Fibroblast of pulmonary artery (primary cell): ENCODE data around the gene ACER2.
A peak's percentile ranks its signal among the peaks of the same experiment; 100 is the strongest.
"Not testable (repeated sequence)": the region's sequence is repeated elsewhere in the genome, so short reads cannot be mapped to it uniquely, and the experiment has no call there.

Experiments used
- DNase-seq: peaks from one replicate; pipeline ENCODE4 v3.0.0-alpha.2; 2010; ENCODE audit warnings: low read depth
- H3K4me3 ChIP-seq: replicated peaks from 2 replicates; pipeline ENCODE4 v1.5.1; 2011; ENCODE audit warnings: low read depth, mild to moderate bottlenecking, control low read depth, low read length, moderate library complexity
- CTCF ChIP-seq: IDR thresholded peaks from 2 replicates; pipeline ENCODE4 v1.5.1; 2011; ENCODE audit warnings: mild to moderate bottlenecking, control low read depth, low read length, inconsistent platforms; ENCODE audit errors: missing control alignments

The ACER2 gene

GRCh38 chr9:19378164-19378563 is 30.6 kb upstream of the ACER2 start:
- no peak for DNase-seq
- TF ChIP-seq CTCF = no peak
- peak overlapping the region; percentile 73 for H3K4me3 ChIP-seq

- peak overlapping the region; percentile 73 for H3K4me3 ChIP-seq
- no peak for DNase-seq
- TF ChIP-seq CTCF = no peak
Measured at GRCh38 chr9:19378647-19379046, 30.2 kb upstream of the ACER2 start.

- no peak for TF ChIP-seq CTCF
- peak overlapping the region; percentile 73 for H3K4me3 ChIP-seq
- no peak for DNase-seq
Measured at GRCh38 chr9:19379283-19379682, 29.5 kb upstream of the ACER2 start.

GRCh38 chr9:19379697-19380046 is 29.1 kb upstream of the ACER2 start:
- DNase-seq = peak; percentile 35
- no peak for TF ChIP-seq CTCF
- H3K4me3 ChIP-seq = peak overlapping the region; percentile 73

DNA sequence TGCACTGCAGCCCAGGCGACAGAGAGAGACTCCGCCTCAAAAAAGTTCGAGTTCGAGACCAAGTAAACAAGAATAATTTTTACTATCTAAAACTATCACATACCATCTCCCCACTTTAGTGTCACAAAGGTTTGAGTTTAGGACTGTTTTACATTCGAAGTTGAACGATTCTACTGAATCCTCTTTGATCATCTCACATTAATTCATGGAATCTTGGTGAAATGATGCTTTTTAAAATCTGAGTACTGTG is 28.1 kb upstream of the ACER2 start:
- no peak for DNase-seq
- peak overlapping the region; percentile 73 for H3K4me3 ChIP-seq
- TF ChIP-seq CTCF = no peak

- TF ChIP-seq CTCF = no peak
- no peak for DNase-seq
- no peak overlapping the region for H3K4me3 ChIP-seq
Measured at GRCh38 chr9:19381656-19382055, 27.2 kb upstream of the ACER2 start.

DNA sequence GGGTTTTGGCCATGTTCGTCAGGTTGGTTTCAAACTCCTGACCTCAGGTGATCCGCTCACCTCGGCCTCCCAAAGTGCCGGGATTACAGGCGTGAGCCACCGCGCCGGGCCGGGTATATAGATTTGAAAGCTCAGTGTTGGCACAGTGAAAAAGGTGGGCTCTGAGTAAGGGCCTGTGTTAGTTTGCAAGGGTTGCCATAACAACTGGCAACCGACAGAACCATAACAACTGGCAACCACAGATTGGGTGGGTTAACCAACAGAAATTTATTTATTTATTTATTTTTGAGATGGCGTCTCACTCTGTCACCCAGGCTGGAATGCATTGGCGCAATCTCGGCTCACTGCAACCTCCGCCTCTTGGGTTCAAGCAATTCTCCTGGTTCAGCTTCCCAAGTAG is 23.6 kb upstream of the ACER2 start:
- H3K4me3 ChIP-seq, DNase-seq: not testable (repeated sequence)
